ENCODE measurements around the gene SMIM38.
"Not testable (repeated sequence)": the region's sequence is repeated elsewhere in the genome, so short reads cannot be mapped to it uniquely, and the experiment has no call there.

Gene SMIM38

DNA sequence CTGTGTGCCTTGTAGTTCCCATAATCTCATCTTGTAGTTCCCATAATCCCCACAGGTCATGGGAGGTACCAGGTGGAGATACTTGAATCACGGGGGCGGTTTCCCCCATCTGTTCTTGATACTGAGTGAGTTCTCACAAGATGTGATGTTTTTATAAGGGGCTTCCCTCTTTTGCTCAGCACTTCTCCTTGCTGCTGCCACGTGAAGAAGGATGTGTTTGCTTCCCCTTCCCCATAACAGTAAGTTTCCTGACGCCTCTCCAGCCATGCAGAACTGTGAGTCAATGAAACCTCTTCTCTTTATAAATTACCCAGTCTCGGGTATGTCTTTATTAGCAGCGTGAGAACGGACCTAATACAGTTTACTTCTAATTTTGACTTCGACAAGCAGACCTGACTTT lies 14.0 kb upstream of the SMIM38 start:
- no peak for DNase-seq

GRCh38 chr11:69142895-69143294 lies 12.8 kb upstream of the SMIM38 start:
- no peak for DNase-seq

GRCh38 chr11:69144316-69145049 lies 11.3 kb upstream of the SMIM38 start:
- no peak for DNase-seq

DNA sequence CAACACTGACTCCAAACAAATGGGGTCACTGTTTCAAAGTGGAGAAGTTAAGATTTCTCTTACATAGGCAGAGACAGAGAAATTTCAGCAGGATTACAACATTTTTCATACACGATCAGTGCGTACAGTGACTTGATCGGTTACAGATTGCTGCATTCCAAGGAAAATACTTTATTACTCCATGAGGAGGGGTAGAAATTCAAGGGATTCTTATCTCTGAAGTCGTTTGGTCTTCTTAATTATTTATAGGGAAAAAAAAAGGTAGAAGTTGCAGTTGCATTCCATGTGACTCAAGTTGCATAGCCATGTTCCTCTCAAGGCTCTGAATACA lies 10.7 kb upstream of the SMIM38 start:
- DNase-seq: no peak

GRCh38 chr11:69148377-69148762 lies 7.4 kb upstream of the SMIM38 start:
- DNase-seq: no peak

DNA sequence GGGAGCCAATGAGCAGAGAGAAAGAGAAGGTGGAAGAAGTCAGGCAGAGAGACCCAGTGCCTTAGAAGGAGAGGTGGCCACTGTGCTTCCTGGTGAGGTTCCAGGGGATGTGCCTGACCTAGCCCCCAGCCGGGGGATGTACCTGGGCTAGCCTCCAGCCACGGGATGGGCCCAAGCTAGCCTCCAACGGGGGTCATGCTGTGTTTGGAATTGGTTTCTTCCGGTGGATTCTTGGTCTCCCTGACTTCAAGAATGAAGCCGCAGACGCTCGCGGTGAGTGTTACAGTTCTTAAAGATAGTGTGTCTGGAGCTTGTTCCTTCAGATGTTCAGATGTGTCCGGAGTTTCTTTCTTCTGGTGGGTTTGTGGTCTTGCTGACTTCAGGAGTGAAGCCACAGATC lies 6.9 kb upstream of the SMIM38 start:
- no peak for DNase-seq

DNA sequence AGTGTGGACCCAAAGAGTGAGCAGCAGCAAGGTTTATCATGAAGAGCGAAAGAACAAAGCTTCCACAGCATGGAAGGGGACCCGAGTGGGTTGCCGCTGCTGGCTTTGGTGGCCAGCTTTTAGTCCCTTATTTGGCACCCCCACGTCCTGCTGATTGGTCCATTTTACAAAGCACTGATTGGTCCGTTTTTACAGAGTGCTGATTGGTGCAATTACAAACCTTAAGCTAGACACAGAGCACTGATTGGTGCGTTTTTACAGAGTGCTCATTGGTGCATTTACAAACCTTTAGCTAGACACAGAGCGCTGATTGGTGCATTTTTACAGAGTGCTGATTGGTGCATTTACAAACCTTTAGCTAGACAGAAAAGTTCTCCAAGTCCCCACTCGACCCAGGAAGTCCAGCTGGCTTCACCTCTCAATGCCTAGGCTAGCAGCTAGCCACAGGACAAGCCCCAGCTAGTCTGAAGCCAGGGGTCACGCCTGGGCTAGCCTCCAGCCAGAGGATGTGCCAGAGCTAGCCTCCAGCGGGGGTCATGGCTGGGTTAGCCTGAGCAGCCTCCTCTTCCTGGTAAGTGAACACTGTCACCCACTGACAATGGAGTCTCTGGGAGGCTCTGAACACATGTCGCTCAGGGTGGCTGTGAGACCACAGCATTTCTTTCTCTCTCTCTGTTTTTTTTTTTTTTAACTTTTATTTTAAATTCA lies 6.2 kb upstream of the SMIM38 start:
- not testable (repeated sequence) for DNase-seq

DNA sequence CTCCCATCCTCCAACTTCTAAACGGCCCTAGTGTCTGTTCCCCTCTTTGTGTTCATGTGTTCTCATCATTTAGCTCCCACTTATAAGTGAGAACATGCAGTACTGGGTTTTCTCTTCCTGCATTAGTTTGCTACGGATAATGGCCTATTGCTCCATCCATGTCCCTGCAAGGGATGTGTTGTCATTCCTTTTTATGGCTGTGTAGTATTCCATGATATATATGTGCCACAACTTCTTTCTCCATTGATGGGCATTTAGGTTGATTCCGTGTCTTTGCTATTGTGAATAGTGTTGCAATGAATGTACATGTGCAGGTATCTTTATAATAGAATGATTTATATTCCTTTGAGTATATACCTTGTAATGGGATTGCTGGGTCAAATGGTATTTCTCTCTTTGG lies 5.6 kb upstream of the SMIM38 start:
- DNase-seq: no peak

DNA sequence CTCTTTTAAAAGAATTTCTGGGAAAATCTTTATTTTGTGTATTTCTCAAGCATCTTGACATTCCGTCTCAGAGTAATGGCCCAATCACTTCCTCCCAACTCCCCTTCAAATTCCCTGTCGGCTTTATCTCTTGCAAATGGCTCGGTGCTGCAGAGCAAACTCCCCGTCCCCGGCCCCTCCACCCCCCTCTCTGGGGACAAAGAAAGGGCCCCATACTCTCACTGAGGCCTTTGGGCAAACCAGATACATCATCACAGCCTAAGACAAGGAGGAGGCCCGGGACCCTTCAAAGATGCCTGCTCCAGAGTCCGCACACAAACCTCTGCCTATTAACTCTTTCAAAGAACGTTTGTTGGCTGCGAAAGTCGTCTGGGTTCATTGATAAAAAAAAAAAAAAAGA lies 3.9 kb upstream of the SMIM38 start:
- DNase-seq: no peak

DNA sequence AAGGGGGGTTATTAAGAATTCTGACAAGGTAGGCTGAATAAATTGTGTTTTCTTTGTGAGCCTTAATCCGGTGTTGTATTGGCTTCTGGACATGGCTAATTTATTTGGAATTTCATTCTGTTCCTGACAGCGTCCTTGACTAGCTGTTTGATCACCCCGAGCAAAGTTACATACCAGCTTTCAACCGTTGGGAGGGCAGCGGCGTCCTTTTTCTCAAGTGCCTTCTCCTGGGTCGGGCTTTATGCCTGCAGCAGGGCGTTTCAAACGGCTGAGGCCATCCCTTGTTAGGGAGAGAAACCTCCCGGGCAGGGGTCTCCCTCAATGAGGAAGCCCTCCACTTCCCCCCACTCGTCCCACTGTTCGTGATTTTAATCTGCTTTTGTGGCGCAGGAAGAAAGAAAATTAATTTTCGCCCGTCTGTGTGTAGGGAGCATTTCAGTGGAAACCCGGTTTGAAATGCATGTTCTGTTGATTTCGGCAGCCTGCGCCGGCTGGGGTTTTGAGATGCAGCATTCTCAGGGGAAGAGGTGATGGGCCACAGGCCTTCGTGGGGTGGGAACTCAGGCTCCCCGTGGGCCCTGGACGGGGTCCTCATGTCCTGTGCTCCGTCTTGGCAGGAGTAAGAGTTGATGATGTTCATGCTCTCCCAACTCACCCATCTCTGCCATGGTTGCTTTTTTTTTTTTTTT lies 2.9 kb upstream of the SMIM38 start:
- DNase-seq: no peak

DNA sequence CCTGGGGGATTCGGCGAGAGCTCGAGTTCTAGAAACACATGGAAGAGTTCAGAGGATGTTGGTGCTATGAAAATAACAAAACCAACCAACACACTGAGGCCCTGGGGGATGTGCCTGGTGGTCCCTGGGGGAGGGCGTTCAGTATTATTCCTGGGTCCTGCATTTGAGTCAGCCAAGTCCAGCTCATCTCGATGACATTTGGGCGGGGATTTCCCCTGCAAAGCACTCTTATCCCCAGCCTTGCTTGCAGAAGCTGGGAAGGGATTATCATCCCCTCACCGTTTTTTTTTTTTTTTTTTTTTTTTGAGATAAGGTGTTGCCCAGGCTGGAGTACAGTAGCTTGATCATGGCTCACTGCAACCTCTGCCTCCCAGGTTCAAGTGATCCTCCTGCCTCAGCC lies 2.1 kb upstream of the SMIM38 start:
- DNase-seq: no peak

DNA sequence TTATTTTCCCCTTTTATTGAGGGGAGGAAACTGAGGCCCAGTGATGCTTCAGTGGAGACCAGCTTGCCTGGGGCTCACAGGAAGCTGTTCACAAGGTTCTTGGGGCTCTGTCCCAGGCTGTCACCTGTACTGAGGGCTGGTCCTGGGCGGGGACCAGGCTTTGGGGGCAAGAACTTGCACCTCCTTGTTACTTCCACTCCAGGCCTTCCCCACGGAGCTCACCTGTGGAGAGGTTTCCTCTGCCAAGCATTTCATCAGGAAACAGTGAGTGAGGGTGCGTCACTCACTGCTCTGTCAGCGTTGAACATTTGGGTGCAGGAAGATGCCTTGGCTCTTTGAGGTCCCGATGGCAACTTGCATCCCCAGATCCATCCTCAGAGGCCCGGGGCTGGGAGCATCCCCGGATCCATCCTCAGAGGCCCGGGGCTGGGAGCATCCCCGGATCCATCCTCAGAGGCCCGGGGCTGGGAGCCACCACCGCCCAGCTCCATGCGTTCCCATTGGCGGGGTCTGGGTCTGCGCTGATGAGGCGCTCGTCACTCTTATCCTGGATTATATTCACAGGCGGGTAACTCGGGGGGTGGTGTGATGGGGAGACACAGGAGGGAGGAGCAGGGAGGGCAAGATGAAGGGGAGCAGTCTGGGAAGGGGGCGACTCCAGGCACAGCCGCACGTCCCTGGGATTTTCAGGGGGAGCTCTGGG lies 1.4 kb upstream of the SMIM38 start:
- DNase-seq: no peak

DNA sequence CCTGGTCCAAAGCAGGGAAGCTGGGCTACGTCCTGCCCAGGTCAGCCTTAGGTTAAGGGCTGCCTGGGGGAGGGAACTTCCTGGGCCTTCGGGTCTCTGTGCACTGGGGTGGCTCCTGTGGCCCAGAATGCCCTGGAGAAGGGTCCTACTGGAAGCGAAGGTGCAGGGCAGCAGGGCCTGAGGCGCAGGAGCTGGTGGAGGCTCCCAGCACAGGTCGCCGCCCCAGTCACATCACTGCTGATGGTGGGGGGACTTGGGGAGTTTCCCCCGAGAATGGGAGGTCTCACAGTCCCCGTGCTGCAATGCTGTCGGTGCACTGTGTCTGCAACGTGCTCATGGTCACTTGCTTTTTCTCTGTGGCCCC lies 815 bp upstream of the SMIM38 start:
- no peak for DNase-seq

GRCh38 chr11:69156235-69156639 lies 502 bp downstream of the SMIM38 start:
- DNase-seq: no peak

DNA sequence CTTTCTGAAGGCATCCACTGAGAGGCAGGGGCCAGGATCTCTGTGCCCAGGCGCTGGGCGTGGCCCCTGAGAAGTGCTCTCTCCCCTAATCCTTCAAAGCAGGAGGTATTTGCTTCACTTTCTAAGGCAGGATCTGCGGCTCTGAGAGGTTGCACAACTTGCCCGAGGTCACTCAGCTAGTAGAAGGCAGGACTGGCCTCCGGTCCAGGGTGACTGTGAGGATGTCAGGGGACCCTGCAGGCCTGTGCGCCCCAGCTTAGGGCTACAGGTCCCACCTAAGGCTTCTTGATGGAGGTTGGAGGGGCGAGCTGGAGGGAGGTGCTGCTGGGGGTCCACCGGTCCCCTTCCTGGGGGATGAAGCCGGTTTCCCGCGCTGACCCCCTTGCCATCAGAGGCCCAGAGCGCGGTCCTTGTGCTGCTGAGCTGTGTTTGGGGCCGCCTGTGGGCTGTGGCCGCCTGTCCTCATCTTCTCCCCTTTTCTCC lies 979 bp downstream of the SMIM38 start:
- no peak for DNase-seq

GRCh38 chr11:69157156-69157821 lies 1.6 kb downstream of the SMIM38 start:
- no peak for DNase-seq

- no peak for DNase-seq
Observed at GRCh38 chr11:69157822-69158231, 2.1 kb downstream of the SMIM38 start.

- no peak for DNase-seq
Observed at GRCh38 chr11:69158301-69159149, 2.8 kb downstream of the SMIM38 start.

- DNase-seq: no peak
Observed at GRCh38 chr11:69159150-69159852, 3.6 kb downstream of the SMIM38 start.

DNA sequence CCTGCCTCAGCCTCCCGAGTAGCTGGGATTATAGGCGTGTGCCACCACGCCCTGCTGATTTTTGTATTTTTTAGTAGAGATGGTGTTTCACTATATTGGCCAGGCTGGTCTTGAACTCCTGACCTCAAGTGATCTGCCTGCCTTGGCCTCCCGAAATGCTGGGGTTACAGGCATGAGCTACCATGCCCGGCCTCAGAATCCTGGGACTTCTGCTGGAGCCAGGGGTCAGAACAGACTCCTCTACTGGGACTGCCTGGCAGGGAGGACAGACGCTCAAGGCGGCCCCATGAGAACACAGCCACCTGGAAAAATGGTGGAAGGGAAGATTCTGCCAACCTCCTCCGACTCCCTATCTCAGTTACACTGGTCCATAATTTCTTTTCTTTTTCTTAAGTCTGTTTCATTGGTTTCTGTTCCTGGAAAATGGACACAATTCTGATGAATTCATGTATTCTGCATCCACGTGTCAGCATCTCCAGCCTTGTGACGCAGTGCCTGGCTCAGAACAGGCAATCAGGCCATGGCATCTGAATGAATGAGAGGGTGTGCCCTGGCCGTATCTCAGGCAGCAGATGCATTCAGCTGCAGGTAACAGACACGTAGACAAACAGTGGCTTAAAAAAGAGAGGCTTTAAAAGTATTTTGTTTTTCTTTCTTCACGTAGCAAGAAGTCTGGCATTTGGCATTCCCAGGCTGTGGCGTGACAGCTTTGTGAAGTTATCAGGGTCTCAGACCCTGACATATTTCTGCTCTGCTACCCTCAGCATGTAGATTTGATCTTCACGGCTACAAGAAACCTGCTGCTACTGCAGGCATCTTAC lies 4.8 kb downstream of the SMIM38 start:
- DNase-seq: no peak

DNA sequence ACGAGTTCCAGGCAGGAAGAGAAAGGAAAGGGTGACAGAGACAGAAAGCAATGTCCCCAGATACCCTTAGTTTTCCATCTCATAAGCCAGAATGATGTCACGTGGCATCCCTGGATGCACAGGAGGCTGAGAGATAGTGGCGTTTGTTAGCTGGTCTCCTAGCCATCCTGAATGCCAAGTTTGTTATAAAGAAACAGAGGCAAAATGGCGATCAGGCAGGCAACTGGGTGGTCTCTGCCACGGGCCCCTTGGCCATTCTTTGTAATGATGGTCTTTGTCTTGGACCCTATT lies 5.3 kb downstream of the SMIM38 start:
- DNase-seq: no peak
